PC-9 (cell line): ENCODE results near the gene TP53I11. TPM values are rescaled to one million over a fixed set of nuclear protein-coding genes. Genes with fewer than 3 reads are reported as not detected.

Experiments used
- BruUV-seq: library from RNA; stranded (reverse); fragments of 400-500 nt; replicated peaks from 2 replicates; lab custom pipeline; 2021; lab: Mats Ljungman, UMichigan
- CTCF ChIA-PET: fragments of 300-600 bp; sonication (Branson Sonifier 250); formaldehyde crosslinking; loops from one replicate; lab custom pipeline; 2022; ENCODE audit warnings: antibody characterized with exemption; lab: Charles Lee
- POLR2A ChIA-PET: fragments of 300-600 bp; sonication (Branson Sonifier 250); formaldehyde crosslinking; loops from one replicate; lab custom pipeline; 2022; ENCODE audit warnings: antibody characterized with exemption; ENCODE audit not compliant: unreplicated experiment; lab: Charles Lee
- DNase-seq, 2 experiments: peaks; one replicate each; pipeline versions ENCODE4 v3.0.0 to v3.0.0-alpha.2; 2015 to 2022; ENCODE audit warnings: mixed read lengths in 1 of 2
- H2AFZ ChIP-seq: fragments of 200-600 bp; sonication (generic); 2 replicates; pipeline ENCODE4 v1.8.1; 2017; ENCODE audit warnings: antibody characterized with exemption
- H3F3A ChIP-seq: fragments of 200-600 bp; sonication (generic); 2 replicates; pipeline ENCODE4 v1.8.1; 2017; ENCODE audit warnings: antibody characterized with exemption, mild to moderate bottlenecking, low read depth; ENCODE audit not compliant: insufficient read depth
- H3K27ac ChIP-seq: fragments of 200-600 bp; sonication (generic); 2 replicates; pipeline ENCODE4 v1.6.1; 2016; ENCODE audit warnings: mixed run types
- H3K27me3 ChIP-seq: fragments of 200-600 bp; sonication (generic); 2 replicates; pipeline ENCODE4 v1.6.1; 2016; ENCODE audit warnings: low read depth, mixed run types; ENCODE audit not compliant: insufficient read depth
- H3K36me3 ChIP-seq: fragments of 200-600 bp; sonication (generic); 2 replicates; pipeline ENCODE4 v1.6.1; 2016; ENCODE audit warnings: low read depth, mixed run types
- H3K4me1 ChIP-seq: fragments of 200-600 bp; sonication (generic); replicated peaks from 2 replicates; pipeline ENCODE4 v1.6.1; 2016; ENCODE audit warnings: mixed run types; ENCODE audit not compliant: insufficient read depth
- H3K4me2 ChIP-seq: fragments of 200-600 bp; sonication (generic); 2 replicates; pipeline ENCODE4 v1.6.1; 2017; ENCODE audit warnings: mixed run types
- H3K4me3 ChIP-seq: fragments of 200-600 bp; sonication (generic); 2 replicates; pipeline ENCODE4 v1.6.1; 2016; ENCODE audit warnings: mixed run types
- H3K79me2 ChIP-seq: fragments of 200-600 bp; sonication (generic); 2 replicates; pipeline ENCODE4 v1.6.1; 2017; ENCODE audit warnings: low read depth, mixed run types
- H3K9me2 ChIP-seq: fragments of 200-600 bp; sonication (generic); 2 replicates; pipeline ENCODE4 v1.8.1; 2017; ENCODE audit warnings: mild to moderate bottlenecking; ENCODE audit not compliant: insufficient read depth
- H3K9me3 ChIP-seq: fragments of 200-600 bp; sonication (generic); 2 replicates; pipeline ENCODE4 v1.8.1; 2016; ENCODE audit warnings: low read depth; ENCODE audit not compliant: insufficient read depth
- H4K20me1 ChIP-seq: fragments of 200-600 bp; sonication (generic); 2 replicates; pipeline ENCODE4 v1.8.1; 2017; ENCODE audit not compliant: insufficient read depth
- CTCF ChIP-seq: fragments of 200-600 bp; sonication (generic); conservative IDR thresholded peaks from 2 replicates; pipeline ENCODE4 v1.6.1; 2017; ENCODE audit warnings: mixed run types, antibody characterized with exemption, mild to moderate bottlenecking, moderate library complexity
- EZH2 ChIP-seq: fragments of 200-600 bp; sonication (generic); IDR thresholded peaks from 2 replicates; pipeline ENCODE4 v1.8.0; 2017; ENCODE audit warnings: antibody characterized with exemption, low read depth
- intact Hi-C: fragments of 100-400 bp; cut with micrococcal nuclease; formaldehyde crosslinking; loops from one replicate; pipeline ENCODE4 v1.10.0; 2022; ENCODE audit not compliant: unreplicated experiment
- total RNA-seq: library from RNA; stranded (reverse); gene quantifications from 2 replicates; pipeline ENCODE4 v1.2.3, GENCODE V29; 2021

The TP53I11 gene
- total RNA-seq, 1 experiment from 2014 or later: 0.46 TPM

GRCh38 chr11:44905131-44905866 lies 45.4 kb downstream of the TP53I11 start:
- no peak overlapping the region for H3K4me3 ChIP-seq
- ChIA-PET CTCF (no interaction called here), POLR2A (interaction anchor here (0.7 kb wide), 1 partner anchor 43 kb away, joined by 3 read pairs; no protein-coding TSS in a partner anchor)
- no peaks in the 10 kb centered on the region for H3K9me3 ChIP-seq
- intact Hi-C loops: no loop called here
- no peaks in the 10 kb centered on the region for H3K79me2 ChIP-seq
- H3K27me3 ChIP-seq: peaks cover 73% of the 10 kb centered on the region
- no TSS peak for BruUV-seq
- no peaks in the 10 kb centered on the region for H3K36me3 ChIP-seq
- TF ChIP-seq CTCF (no peak), EZH2 (no peak)
- H3K4me2 ChIP-seq: no peak overlapping the region
- DNase-seq: no peak
- H3K9me2 ChIP-seq: no peaks in the 10 kb centered on the region
- no peaks in the 10 kb centered on the region for H3K4me1 ChIP-seq
- no peak overlapping the region for H2AFZ ChIP-seq
- H3F3A ChIP-seq: no peaks in the 10 kb centered on the region
- no peak overlapping the region for H3K27ac ChIP-seq
- H4K20me1 ChIP-seq: no peaks in the 10 kb centered on the region

- TF ChIP-seq EZH2 (no peak), CTCF (no peak)
- H3K27me3 ChIP-seq: peaks cover 69% of the 10 kb centered on the region
- POLR2A ChIA-PET: interaction anchor here (0.7 kb wide), 1 partner anchor 42 kb away, joined by 3 read pairs; no protein-coding TSS in a partner anchor
- CTCF ChIA-PET: no interaction called here
- intact Hi-C loops: no loop called here
- no peaks in the 10 kb centered on the region for H3K9me3 ChIP-seq
- no peaks in the 10 kb centered on the region for H4K20me1 ChIP-seq
- no peak overlapping the region for H3K27ac ChIP-seq
- no peak for DNase-seq
- H3K79me2 ChIP-seq: no peaks in the 10 kb centered on the region
- no peak overlapping the region for H3K4me3 ChIP-seq
- no TSS peak for BruUV-seq
- no peak overlapping the region for H3K4me2 ChIP-seq
- H3K36me3 ChIP-seq: no peaks in the 10 kb centered on the region
- H3K4me1 ChIP-seq: no peaks in the 10 kb centered on the region
- no peaks in the 10 kb centered on the region for H3F3A ChIP-seq
- H2AFZ ChIP-seq: no peak overlapping the region
- no peaks in the 10 kb centered on the region for H3K9me2 ChIP-seq
Measured at GRCh38 chr11:44904261-44905020, 46.2 kb downstream of the TP53I11 start.

GRCh38 chr11:44903518-44903917 lies 47.2 kb downstream of the TP53I11 start:
- intact Hi-C loops: no loop called here
- H4K20me1 ChIP-seq: no peaks in the 10 kb centered on the region
- BruUV-seq: no TSS peak

More at GRCh38 chr11:44903518-44903917, 47.2 kb downstream of the TP53I11 start:
- no peaks in the 10 kb centered on the region for H3K4me1 ChIP-seq
- H3F3A ChIP-seq: no peaks in the 10 kb centered on the region
- CTCF ChIA-PET: no interaction called here
- DNase-seq: no peak
- no peak for TF ChIP-seq CTCF
- TF ChIP-seq EZH2: no peak
- H3K9me3 ChIP-seq: no peaks in the 10 kb centered on the region
- POLR2A ChIA-PET: no interaction called here
- no peaks in the 10 kb centered on the region for H3K9me2 ChIP-seq
- no peak overlapping the region for H2AFZ ChIP-seq
- no peak overlapping the region for H3K4me3 ChIP-seq
- no peaks in the 10 kb centered on the region for H3K79me2 ChIP-seq
- H3K36me3 ChIP-seq: no peaks in the 10 kb centered on the region
- peaks cover 70% of the 10 kb centered on the region for H3K27me3 ChIP-seq
- no peak overlapping the region for H3K4me2 ChIP-seq
- H3K27ac ChIP-seq: no peak overlapping the region
